Fibroblast of lung (primary cell): ENCODE data around the gene GADL1.

ENCODE experiments used
- EZH2 ChIP-seq: IDR thresholded peaks from 2 replicates; pipeline ENCODE4 v1.5.1; 2012; ENCODE audit warnings: low read length, control low read depth, mild to moderate bottlenecking; ENCODE audit errors: missing control alignments
- TF ChIP-seq, protein P1 (sequence below), 2 donors: IDR thresholded peaks in 1 of 2; conservative IDR thresholded peaks in 1 of 2; 1 replicate in 1 of 2; 2 replicates in 1 of 2; pipeline ENCODE4 v1.5.1; 2011 to 2012; ENCODE audit warnings: low read length in 2 of 2, control low read depth in 1 of 2, inconsistent platforms in 1 of 2, low read depth in 1 of 2, mild to moderate bottlenecking in 1 of 2

DNA sequence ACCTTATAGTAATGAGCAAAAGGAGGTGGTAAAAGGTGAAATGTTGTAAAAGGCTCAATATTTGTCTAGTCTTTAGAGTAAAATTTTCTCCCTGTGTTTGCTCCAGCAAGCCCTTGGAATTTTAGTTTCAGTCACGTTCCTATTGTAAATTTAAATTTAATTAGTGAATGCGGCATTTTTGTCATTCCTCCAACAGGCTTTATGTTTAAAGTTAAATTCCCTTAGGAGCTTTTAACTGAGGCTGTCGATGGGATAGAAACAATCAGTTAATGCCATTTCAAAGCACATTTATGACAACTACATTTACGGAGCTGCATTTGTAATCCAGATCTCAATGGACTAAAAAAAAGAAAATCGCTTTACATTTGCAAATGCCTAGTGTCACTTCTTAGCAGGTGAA lies 868 bp upstream of the GADL1 start:
- TF ChIP-seq, protein P1, sequence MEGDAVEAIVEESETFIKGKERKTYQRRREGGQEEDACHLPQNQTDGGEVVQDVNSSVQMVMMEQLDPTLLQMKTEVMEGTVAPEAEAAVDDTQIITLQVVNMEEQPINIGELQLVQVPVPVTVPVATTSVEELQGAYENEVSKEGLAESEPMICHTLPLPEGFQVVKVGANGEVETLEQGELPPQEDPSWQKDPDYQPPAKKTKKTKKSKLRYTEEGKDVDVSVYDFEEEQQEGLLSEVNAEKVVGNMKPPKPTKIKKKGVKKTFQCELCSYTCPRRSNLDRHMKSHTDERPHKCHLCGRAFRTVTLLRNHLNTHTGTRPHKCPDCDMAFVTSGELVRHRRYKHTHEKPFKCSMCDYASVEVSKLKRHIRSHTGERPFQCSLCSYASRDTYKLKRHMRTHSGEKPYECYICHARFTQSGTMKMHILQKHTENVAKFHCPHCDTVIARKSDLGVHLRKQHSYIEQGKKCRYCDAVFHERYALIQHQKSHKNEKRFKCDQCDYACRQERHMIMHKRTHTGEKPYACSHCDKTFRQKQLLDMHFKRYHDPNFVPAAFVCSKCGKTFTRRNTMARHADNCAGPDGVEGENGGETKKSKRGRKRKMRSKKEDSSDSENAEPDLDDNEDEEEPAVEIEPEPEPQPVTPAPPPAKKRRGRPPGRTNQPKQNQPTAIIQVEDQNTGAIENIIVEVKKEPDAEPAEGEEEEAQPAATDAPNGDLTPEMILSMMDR (conservative IDR thresholded peaks at IDR 0.05 in 1 of 2, IDR thresholded peaks at IDR 0.05 in 1 of 2; ENCODE audit: low read depth in 1 of 2, low read length in 2 of 2), result no peak
- TF ChIP-seq EZH2, result no peak
